Measurements from ENCODE around the gene MFSD2A.

Gene MFSD2A

DNA sequence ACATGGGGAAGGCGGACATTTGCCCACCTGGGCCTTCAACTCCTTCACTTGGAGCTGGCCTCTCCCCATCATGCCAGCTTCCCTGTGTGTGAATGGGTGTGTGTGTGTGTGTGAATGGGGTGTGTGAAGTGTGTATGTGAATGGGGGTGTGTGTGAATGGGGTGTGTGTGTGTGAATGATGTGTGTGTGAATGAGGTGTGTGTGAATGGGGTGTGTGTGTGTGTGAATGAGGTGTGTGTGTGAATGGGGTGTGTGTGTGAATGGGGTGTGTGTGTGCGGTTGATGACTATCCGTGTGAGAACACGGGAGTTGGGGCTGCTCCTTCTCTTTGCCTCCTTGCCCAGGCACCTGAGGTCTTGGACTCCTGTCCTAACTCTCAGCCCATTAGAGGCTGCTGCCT, 9.6 kb downstream of the MFSD2A start:
- in situ Hi-C loops (cut with MboI; ENCODE audit: low sequenced_read_pairs) = no loop called here

DNA sequence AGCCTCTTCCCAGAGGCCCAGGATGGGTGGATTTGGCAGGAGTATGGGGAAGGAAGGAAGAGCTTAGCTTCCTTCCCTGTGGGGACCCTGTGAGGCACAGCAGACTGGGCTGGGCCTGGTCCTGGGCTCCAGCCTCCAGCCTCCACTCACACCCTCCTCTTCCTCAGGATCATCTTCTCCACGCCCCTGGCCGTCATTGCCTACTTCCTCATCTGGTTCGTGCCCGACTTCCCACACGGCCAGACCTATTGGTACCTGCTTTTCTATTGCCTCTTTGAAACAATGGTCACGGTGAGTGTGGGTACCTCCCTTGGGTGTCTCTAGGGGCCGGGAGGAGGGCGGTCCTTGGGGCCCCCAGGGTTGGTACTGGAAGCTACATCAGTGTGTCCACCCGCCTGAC, 10.1 kb downstream of the MFSD2A start:
- in situ Hi-C loops (cut with MboI; ENCODE audit: low sequenced_read_pairs) = no loop called here

DNA sequence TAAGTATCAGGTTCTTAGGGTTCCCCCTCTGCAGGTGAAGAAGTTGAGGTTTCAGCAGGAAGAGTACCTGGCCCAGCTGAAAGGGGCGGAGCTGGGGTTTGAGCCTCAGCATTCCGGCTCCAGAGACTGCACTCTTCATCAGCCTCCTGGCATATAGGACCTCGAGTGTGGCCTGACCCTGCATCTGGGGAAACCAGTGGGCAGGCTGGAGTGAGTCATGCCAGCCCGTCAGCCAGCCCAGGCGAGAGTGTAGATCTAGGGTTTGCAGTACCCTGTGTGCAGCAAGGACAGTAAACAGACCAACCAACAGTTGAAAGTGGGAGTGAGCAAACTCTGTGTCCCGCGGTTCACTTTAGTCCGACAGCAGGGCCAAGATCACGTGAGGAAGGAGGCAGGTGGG, 14.1 kb downstream of the MFSD2A start:
- in situ Hi-C loops (cut with MboI; ENCODE audit: low sequenced_read_pairs) = no loop called here

DNA sequence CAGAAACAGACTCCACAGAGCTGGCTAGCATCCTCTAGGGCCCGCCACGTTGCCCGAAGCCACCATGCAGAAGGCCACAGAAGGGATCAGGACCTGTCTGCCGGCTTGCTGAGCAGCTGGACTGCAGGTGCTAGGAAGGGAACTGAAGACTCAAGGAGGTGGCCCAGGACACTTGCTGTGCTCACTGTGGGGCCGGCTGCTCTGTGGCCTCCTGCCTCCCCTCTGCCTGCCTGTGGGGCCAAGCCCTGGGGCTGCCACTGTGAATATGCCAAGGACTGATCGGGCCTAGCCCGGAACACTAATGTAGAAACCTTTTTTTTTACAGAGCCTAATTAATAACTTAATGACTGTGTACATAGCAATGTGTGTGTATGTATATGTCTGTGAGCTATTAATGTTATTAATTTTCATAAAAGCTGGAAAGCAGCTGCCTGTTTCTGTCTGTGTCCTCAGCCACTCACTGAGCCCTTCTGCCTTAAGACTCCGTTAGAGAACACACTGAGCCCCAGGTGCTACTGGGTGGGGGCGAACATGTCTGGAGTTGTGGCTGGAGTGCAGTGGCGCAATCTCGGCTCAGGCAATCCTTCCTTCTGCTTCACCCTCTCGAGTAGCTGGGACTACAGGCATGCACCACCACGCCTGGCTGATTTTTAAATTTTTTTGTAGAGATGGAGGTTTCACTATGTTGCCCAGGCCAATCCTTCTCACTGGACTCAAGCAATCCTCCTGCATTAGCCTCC, 14.8 kb downstream of the MFSD2A start:
- in situ Hi-C loops (cut with MboI; ENCODE audit: low sequenced_read_pairs) = loop anchor here (5.0 kb wide), 1 partner anchor 47 kb away; no protein-coding TSS in a partner anchor

DNA sequence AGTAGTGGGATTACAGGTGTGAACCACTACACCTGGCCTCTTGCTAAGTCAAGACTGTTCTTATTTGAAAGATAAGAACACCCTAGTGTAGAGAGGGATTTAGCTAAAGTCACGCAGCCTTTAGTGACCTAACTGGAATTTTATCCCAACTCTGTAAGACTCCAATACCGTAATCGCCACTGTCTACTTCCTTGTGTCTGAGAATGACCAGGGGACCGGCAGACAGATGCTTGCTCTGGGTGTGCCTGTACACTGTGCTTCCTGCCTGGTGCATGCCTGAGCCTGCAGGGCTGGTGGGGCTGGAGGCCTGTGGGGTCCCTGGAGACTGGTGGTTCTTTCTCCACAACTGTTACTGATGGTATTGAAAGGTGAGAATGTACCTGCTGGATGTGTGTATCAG, 15.3 kb downstream of the MFSD2A start:
- in situ Hi-C loops (cut with MboI; ENCODE audit: low sequenced_read_pairs) = loop anchor here (5.0 kb wide), 1 partner anchor 48 kb away; no protein-coding TSS in a partner anchor

DNA sequence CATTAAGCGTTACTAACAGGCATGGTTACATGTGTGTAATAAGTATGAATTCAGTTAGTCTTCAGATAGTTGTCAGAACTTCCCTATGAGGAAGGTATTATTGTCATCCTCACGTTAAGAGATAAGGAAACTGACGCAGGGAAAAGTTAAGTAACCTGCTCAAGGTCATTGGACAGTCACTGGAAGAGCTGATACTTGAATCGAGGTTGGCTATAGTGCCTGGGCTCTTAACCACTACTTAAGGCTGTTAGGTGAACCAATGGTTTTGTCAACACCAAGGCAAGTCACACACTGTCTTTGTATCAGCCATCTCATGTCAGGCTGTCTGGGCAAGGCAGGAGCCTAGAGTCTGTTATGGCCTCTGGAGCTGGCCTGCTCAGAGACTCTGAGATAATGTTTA, 16.2 kb downstream of the MFSD2A start:
- in situ Hi-C loops (cut with MboI; ENCODE audit: low sequenced_read_pairs) = loop anchor here (5.0 kb wide), 1 partner anchor 49 kb away; no protein-coding TSS in a partner anchor

DNA sequence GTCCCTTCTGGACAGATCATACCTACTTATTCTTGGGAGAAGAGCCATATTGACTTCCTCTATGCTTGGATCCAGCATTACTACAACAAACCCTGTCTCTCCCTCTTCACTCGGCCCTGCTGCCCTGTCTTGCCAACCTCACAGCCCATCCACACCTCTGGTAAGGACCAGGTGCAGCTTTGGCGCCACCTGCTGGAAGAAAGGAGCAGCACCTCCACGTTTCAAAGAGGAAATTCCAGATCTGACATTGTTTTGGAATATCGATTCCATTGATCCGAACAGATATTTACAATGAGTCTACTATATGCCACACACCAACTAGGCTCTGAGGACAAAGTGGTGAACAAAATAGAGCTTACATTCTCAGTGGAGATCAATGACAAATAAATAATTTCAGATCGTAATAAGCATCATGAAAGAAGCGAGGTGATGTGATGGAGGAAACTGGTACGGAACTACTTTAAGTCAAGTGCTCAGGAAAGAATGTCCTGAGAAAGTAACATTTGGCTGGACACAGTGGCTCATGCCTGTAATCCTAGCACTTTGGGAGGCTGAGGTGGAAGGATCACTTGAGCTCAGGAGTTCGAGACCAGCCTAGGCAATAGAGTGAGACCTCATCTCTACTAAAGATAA, 18.7 kb downstream of the MFSD2A start:
- in situ Hi-C loops (cut with MboI; ENCODE audit: low sequenced_read_pairs) = loop anchor here (5.0 kb wide), 1 partner anchor 51 kb away; no protein-coding TSS in a partner anchor

DNA sequence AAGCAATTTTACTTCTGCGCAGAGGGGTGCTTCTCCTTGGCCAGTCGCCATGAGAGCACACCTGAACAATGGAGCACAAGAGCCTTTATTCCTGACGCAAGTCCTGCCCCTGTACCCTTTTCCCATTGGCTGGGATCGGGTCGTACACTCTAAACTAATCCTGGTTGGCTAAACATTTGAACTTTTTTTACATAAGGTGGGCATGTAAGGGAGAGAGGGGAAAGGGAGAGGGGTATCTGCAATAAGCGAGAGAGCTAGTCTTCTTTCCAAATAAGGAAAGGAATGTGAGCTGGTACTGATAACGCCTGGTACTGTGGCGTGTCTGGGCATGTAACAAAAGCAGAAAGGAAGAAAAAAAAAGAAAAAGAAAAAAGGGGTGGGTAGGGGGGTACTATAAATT, 21.8 kb downstream of the MFSD2A start:
- in situ Hi-C loops (cut with MboI; ENCODE audit: low sequenced_read_pairs) = no loop called here

DNA sequence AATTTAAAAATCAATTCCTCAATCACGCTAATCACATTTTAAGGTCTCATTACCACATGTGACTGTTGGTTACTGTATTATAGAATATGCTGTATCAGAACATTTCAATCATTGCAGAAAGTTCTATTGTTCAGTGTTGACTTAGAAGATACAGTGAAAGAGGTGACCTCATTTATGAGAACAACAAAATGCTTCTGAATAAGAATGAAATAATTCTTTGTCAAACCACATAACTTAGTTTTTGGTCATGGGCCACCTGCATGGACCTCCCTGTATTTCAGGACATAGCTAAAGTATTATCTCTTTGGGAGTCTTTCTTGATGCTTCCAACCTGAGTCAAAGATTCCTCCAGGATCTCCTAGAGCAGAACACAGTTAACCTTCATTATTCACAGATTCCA, 22.3 kb downstream of the MFSD2A start:
- in situ Hi-C loops (cut with MboI; ENCODE audit: low sequenced_read_pairs) = no loop called here

DNA sequence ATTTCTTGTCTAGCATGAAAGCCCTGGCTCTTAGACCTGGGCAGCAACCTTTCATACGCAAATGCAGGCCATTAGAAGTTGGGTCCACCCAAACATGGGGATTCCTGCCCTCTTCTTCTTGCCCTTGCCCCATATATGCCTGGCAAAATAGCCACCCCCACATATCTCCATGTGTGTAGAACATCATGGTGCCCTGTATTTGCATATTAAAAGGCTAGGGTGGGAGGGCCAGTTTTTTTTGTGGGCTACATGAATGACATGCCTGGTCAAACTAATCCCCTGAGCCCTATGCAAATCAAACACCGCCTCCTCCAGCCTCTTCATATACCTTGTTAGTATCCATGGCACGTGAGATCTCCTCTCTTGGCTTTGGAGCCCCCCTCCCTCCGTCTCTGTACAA, 24.7 kb downstream of the MFSD2A start:
- in situ Hi-C loops (cut with MboI; ENCODE audit: low sequenced_read_pairs) = loop anchor here (10.0 kb wide), 1 partner anchor 165 kb away; no protein-coding TSS in a partner anchor

DNA sequence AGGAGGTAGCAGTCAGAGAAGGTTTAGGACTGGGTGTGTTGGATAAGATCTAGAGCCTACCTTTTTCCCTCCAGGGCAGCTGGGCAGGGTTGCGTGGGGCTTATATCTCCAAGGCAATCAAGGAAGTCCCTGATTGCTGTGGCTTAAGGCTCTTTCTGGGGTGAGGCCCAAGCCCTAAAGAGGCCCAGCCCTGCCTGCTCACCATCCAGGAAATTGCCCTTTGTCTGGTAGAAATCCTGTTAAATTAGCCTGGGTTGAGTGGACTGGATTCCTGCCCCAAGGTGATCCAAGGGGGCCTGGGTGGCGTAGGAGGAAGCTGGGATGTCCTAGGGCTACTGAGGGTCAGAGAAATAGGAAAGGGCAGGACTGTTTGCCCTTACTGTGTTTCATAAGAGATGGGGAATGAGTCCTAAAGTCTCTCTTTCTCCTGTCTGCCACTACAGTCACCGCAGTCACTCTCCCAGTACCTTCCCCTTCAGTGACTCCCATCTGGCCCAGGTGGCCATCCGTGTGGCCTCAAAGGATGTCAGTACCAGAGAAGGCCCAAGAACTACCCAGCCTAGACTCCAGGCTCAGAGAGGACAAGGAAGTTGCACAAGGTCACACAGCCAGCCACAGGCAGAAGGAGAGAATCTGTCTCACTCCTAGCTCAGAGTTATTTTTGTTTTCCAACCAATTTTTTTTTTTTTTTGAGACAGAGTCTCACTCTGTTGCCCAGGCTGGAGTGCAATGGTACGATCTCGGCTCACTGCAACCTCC, 25.8 kb downstream of the MFSD2A start:
- in situ Hi-C loops (cut with MboI; ENCODE audit: low sequenced_read_pairs) = loop anchor here (10.0 kb wide), 1 partner anchor 166 kb away; no protein-coding TSS in a partner anchor

DNA sequence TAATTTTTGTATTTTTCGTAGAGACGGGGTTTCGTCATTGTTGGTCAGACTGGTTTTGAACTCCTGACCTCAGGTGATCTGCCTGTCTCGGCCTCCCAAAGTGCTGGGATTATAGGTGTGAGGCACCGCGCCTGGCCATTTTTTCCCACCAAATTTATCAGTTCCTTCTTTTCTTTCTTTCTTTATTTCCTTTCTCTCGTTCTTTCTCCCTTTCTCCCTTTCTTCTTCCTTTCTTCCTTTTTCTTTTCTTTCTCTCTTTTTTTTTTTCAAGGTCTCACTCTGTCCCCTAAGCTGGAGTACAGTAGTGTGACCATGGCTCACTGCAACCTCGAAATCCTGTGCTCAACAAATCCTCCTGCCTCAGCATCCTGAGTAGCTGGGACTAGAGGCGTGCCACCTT, 26.4 kb downstream of the MFSD2A start:
- in situ Hi-C loops (cut with MboI; ENCODE audit: low sequenced_read_pairs) = loop anchor here (10.0 kb wide), 1 partner anchor 167 kb away; no protein-coding TSS in a partner anchor

DNA sequence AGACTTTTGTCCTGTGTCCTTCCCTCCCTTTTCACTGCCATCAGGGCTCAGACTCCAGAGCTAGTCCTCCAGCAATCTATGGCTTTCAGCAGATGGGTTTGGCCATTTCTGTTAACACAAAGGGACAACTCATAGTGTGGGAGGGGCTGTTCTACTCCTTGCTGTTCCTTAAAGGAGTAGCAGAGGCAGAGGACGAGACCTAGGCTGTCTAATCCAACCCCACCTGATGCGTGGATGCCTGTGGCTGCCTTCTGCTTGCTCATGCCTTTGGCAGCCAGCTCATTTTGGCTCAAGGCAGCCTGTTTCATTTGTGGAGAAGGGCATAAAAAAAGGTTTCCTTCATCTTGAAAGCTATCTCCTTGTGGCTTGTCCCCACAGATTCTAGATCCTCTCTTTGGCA, 27.0 kb downstream of the MFSD2A start:
- in situ Hi-C loops (cut with MboI; ENCODE audit: low sequenced_read_pairs) = loop anchor here (10.0 kb wide), 1 partner anchor 167 kb away; no protein-coding TSS in a partner anchor

DNA sequence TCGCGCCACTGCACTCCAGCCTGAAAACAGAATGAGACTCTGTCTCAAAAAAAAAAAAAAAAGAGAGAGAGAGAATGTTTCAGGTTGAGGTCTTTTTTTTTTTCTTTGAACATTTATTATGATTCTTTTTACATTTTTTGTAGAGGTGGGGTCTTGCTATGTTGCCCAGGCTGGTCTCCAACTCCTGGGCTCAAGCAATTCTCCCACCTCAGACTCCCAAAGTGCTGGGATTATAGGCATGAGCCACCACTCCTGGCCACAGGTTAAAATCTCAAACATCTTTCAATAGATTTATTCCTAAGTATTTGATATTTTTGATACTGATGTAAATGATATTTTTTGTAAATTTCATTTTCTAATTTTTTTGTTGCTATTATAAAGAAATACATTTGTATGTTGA, 29.5 kb downstream of the MFSD2A start:
- in situ Hi-C loops (cut with MboI; ENCODE audit: low sequenced_read_pairs) = loop anchor here (10.0 kb wide), 1 partner anchor 170 kb away; no protein-coding TSS in a partner anchor

DNA sequence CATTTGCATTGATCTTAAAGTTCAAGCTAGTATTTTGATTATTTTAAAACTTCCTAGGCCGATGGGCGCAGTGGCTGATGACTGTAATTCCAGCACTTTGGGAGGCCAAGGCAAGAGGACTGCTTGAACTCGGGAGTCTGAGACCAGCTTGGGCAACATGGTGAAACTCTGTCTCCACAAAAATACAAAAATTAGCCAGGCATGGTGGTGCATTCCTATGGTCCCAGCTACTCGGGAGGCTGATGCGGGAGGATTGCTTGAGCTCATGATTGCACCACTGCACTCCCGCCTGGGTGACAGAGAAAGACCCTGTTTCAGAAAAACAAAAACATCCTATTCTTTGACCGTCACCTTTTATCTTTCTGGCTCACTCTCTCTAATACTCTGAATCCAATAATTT, 30.0 kb downstream of the MFSD2A start:
- in situ Hi-C loops (cut with MboI; ENCODE audit: low sequenced_read_pairs) = loop anchor here (10.0 kb wide), 1 partner anchor 170 kb away; no protein-coding TSS in a partner anchor

DNA sequence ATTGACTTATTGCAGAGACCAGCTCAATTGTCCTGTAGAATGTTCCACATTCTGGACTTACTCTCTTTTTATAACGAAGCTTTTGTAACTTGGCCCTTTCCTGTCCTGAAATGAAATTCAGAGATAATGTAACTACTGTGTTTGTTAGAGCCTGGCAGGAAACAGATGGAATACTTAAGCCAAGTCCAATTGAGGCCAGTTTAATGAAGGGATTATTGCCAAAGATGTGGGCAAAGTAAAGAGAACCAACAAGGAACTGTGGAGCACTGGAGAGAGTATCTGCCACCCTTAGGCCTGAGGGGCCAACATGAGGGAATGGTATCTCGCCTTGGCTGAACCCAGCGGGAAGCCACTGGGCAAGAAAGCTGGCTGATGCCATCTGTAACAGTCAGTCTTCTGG, 32.9 kb downstream of the MFSD2A start:
- in situ Hi-C loops (cut with MboI; ENCODE audit: low sequenced_read_pairs) = loop anchor here (10.0 kb wide), 1 partner anchor 173 kb away; no protein-coding TSS in a partner anchor

DNA sequence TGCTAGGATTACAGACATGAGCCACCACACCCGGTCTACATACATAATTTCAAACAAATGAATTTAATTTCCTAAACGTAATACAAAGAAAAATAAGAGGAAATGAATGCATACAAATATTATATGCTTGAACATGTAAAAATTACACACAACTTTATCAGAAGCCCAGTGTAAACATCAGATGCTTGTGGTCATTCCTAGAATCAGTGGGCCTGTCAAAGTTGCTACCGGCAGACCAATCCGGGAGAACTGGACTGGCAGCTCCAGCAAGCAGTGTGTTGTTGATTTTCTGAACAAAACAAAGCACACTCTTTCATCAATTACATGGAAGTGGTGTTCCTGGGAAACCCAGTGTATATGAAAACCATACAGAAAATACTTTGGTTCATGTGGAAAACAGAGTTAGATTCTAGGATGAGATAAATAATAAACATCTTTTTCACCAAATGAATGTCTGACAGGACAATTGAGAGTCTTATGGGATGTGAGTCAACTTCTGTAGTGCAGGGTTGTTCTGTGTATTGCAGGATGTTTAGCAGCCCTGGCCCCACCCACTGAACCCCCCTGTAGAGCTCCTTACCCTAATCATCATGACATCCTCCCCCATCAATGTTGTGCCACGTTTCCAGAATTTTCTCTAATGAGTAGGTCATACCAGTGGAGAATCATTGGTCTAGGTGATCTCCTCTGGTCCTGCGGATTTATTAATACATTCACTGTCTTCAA, 33.8 kb downstream of the MFSD2A start:
- in situ Hi-C loops (cut with MboI; ENCODE audit: low sequenced_read_pairs) = loop anchor here (10.0 kb wide), 1 partner anchor 174 kb away; no protein-coding TSS in a partner anchor

DNA sequence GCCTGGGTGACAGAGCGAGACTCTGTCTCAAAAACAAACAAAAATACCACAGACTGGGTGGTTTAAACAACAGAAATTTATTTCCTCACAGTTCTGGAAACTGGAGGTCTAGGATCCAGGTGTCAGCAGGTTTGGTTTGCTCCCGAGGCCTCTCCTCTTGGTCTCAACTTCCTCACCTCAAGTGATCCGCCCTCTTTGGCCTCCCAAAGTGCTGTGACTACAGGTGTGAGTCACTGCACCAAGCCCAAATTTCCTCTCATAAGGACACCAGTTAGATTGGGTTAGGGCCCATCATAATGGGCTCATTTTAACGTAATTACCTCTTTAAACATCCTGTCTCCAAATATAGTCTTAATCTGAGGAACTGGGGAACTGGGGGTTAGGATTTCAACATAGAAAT, 35.5 kb downstream of the MFSD2A start:
- in situ Hi-C loops (cut with MboI; ENCODE audit: low sequenced_read_pairs) = no loop called here

DNA sequence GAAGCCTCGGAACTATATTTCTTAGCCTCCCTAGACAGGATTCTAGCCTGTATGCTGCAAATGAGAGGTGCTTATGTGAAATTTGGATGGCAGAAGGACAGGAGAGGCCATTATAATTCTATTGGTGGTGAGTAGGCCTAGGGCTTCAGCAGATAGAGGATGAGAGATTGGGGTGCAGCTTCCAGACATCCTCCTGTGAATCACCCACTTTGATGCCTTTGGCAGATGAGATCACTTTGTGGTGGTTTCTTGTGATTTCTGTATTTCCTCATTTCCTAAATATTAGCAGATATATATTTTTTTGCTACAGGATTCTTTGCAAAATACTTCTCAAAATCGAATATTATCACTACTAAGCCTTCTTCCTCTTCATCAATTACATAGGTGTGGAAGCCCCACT, 37.3 kb downstream of the MFSD2A start:
- in situ Hi-C loops (cut with MboI; ENCODE audit: low sequenced_read_pairs) = no loop called here

DNA sequence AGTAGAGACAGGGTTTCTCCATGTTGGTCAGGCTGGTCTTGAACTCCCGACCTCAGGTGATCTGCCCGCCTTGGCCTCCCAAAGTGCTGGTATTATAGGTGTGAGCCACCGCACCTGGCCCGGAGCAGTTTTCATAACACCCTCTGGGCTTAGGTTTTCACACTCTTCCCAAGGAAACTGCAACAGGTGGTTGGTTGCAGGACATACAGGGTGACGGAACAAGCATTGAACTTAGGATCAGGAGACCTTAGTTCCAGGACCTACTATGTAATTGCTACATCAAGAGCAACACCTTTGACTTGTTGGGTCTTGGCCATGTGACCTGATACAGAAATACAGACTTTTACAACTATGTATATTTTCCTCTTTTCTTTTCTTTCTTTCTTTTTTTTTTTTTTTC, 37.9 kb downstream of the MFSD2A start:
- in situ Hi-C loops (cut with MboI; ENCODE audit: low sequenced_read_pairs) = no loop called here

Measured in HL-60/S4 (cell line).